Activated T-helper 2 cell treated with anti-CD3 and anti-CD28 coated beads, Interferon-gamma antibody, Interleukin-2, Interleukin-4, amounts not matched to agents 10 μg/mL and 5 μg/mL and 100 μg/mL, durations not matched to agents 14 hours and 24 hours and 36 hours (primary cell): ENCODE data around the gene IDI1. TPM values are rescaled to one million over a fixed set of nuclear protein-coding genes. Genes with fewer than 3 reads are reported as not detected.
"Not testable (repeated sequence)": the region's sequence is repeated elsewhere in the genome, so short reads cannot be mapped to it uniquely, and the experiment has no call there.

ENCODE experiments used
- DNase-seq: peaks from one replicate; pipeline ENCODE4 v3.0.0; 2021; ENCODE audit warnings: low spot score
- H3K27ac Mint-ChIP-seq: one replicate; pipeline ENCODE4 v1.8.0; 2021; ENCODE audit warnings: mixed read lengths
- H3K27me3 Mint-ChIP-seq: one replicate; pipeline ENCODE4 v1.8.0; 2021; ENCODE audit warnings: low read depth, mixed read lengths
- H3K36me3 Mint-ChIP-seq: one replicate; pipeline ENCODE4 v1.8.0; 2021; ENCODE audit warnings: low read depth, mixed read lengths
- H3K4me1 Mint-ChIP-seq: one replicate; pipeline ENCODE4 v1.8.0; 2021; ENCODE audit warnings: low read depth, mixed read lengths
- H3K4me3 Mint-ChIP-seq: one replicate; pipeline ENCODE4 v1.8.0; 2021; ENCODE audit warnings: low read depth, mild to moderate bottlenecking, moderate library complexity, mixed read lengths
- H3K9me3 Mint-ChIP-seq: one replicate; pipeline ENCODE4 v1.8.0; 2021; ENCODE audit warnings: mixed read lengths
- intact Hi-C: fragments of 100-400 bp; cut with micrococcal nuclease; formaldehyde crosslinking; loops from one replicate; pipeline ENCODE4 v1.15.1; 2023
- total RNA-seq: library from RNA; stranded (reverse); gene quantifications from 2 replicates; pipeline ENCODE4 v1.2.3, GENCODE V29; 2022

IDI1 gene
- total RNA-seq, 1 donor from 2014 or later, result 89.6 TPM

GRCh38 chr10:1083581-1083980 is 34.7 kb upstream of the IDI1 start:
- peaks cover 73% of the 10 kb centered on the region for H3K36me3 Mint-ChIP-seq
- DNase-seq, result no peak
- intact Hi-C loops, result no loop called here
- no peaks in the 10 kb centered on the region for H3K9me3 Mint-ChIP-seq
- no peak overlapping the region for H3K27ac Mint-ChIP-seq
- H3K4me3 Mint-ChIP-seq, result no peak overlapping the region
- H3K4me1 Mint-ChIP-seq, result peaks cover 5% of the 10 kb centered on the region
- H3K27me3 Mint-ChIP-seq, result no peaks in the 10 kb centered on the region

DNA sequence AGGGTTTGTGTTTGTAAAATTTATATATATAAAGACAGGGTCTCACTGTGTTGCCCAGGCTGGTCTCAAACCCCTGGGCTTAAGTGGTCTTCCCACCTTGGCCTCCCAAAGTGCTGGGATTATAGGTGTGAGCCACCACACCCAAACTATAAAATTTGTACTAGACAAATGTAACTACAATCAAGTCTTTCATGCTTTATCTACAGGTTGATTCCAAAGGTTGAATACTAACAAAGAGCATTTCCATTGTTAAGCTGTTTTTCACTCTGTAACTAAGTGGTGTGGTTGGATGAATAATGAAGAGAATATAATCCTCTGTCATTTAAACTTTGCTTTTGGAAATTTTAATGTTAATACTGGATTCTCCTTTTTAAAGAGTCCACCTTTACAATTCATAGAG is 29.7 kb upstream of the IDI1 start:
- DNase-seq, result no peak
- H3K27ac Mint-ChIP-seq, result no peak overlapping the region
- peaks cover 1% of the 10 kb centered on the region for H3K4me1 Mint-ChIP-seq
- H3K9me3 Mint-ChIP-seq, result no peaks in the 10 kb centered on the region
- no peaks in the 10 kb centered on the region for H3K27me3 Mint-ChIP-seq
- peaks cover 62% of the 10 kb centered on the region for H3K36me3 Mint-ChIP-seq
- intact Hi-C loops, result no loop called here
- H3K4me3 Mint-ChIP-seq, result no peak overlapping the region

DNA sequence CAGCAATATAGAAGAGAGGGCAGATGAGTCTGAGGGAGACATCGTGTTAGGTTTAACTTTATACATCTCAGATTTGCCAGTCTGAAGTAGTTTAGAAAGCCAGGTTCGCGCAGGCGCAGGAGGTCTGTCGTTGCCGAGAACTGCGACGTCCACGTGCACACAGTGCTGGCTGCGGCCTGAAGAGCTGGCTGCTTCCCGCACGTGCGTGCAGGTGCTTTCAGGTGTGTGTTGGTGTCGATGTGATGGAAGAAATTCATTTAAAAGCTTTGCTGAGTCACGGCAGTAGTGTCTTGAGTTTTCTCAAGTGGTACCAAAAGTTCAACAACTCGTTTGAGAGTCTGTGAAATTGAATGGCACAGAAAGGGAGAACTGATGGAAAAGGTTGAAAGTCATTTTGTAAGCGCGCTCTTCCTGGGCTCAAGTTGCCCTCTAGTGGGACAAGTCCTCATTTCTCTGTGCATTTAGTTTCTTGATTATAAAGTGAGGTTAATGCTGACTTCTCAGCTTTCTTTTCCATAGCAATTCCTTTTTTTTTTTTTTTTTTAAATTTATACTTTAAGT is 25.9 kb upstream of the IDI1 start:
- Mint-ChIP-seq H3K4me1 (peaks cover 7% of the 10 kb centered on the region), H3K27ac (peak overlapping the region; percentile 10), H3K4me3 (no peak overlapping the region), H3K36me3 (peaks cover 51% of the 10 kb centered on the region), H3K9me3 (no peaks in the 10 kb centered on the region), H3K27me3 (no peaks in the 10 kb centered on the region)
- intact Hi-C loops, result no loop called here
- DNase-seq, result no peak

DNA sequence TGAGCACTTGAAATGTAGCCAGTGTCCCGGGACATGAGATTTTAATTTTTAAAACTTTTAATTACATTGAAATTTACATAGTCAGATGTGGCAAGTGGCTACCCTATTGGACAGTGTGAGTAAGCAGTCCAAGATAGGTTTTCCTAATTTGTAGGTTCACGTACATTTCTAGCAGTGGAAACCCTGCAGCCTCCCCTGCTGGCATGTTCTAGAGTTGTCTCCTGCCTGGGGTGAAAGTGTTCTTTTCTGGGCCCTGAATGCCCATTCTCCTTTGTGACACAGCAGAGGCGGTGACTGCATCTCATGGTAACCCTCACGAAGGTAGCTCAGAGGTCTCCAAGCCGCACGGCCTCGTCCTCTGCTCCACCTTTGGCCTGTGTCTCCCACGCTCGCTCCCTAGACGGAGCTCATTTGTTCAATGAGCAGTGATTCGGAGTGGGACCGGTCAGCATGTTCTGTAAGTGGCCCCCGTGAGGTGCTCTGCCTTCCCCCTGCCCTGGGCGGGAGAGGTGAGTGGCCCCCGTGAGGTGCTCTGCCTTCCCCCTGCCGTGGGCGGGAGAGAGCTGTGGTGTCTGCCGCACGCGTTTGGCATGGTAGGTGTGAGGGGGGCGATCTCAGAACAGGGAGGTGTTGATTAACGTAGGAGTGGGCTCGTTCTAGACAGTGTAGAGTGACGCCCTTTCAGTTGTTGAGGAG is 25.3 kb upstream of the IDI1 start:
- Mint-ChIP-seq H3K9me3 (no peaks in the 10 kb centered on the region), H3K27me3 (no peaks in the 10 kb centered on the region), H3K4me1 (peaks cover 12% of the 10 kb centered on the region), H3K36me3 (peaks cover 45% of the 10 kb centered on the region), H3K27ac (no peak overlapping the region), H3K4me3 (no peak overlapping the region)
- no peak for DNase-seq
- intact Hi-C loops, result no loop called here

DNA sequence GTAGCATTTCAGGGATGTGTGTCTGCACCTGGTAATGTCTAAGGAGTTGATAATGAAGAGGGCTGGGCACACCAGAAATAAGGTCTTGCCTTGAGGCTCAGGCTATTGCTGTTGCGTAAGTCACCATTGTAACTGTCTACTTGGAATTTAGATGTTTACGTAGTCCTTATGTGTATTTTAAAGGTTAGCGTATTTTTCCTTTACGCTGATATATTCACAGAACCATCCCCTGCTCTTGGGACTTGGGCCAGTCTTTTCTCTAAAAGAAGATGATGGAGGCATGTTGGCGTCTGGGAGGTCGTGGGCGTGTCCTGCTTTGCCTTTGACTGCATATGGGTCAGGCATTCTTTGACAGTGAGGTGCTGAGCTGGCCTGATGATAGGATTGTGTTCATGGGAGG is 22.0 kb upstream of the IDI1 start:
- no peak overlapping the region for H3K27ac Mint-ChIP-seq
- H3K27me3 Mint-ChIP-seq, result no peaks in the 10 kb centered on the region
- H3K36me3 Mint-ChIP-seq, result peaks cover 39% of the 10 kb centered on the region
- intact Hi-C loops, result no loop called here
- peaks cover 31% of the 10 kb centered on the region for H3K4me1 Mint-ChIP-seq
- no peak overlapping the region for H3K4me3 Mint-ChIP-seq
- no peaks in the 10 kb centered on the region for H3K9me3 Mint-ChIP-seq
- no peak for DNase-seq

DNA sequence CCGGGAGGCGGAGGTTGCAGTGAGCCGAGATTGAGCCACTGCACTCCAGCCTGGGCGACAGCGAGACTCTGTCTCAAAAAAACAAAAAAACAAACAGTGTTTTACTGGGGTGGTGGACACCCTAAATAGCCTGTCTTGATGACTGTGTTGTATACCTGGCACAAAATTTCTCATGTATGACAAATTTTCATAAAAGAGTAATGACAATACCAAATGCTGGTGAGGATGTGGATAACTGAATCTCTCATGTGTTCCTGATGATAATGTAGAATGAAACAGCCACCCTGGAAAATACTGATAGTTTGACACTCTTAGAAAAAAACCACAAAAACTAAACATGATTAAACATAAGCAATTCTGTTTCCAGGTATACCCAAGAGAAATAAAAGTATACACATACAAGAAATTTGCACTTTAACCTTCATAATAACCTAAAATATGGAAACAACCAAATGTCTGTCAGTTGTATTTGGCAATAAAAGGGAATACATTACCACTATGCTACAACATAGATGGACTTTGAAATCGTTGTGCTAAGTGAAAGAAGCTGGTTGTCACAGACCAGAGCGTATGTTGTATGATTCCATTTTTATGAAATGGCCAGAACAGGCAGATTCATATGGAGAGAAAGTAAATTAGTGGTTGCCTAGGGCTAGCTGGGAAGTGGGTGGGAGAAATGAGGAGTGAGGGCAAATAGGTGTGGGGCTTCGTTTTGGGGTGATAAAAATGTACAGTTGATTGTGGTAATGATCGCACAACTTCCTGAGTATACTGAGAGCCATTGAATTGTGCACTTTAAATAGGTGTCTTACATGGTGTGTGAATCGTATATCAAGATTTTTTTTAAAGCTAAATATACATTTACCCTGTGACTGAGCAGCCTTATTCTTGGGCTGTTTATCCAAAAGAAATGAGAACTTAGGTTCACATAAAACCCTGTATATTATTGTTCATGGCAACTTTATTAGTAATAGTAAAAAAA is 19.8 kb upstream of the IDI1 start:
- DNase-seq, result no peak
- Mint-ChIP-seq H3K27ac (peak overlapping the region; percentile 25), H3K4me1 (peaks cover 36% of the 10 kb centered on the region), H3K4me3 (no peak overlapping the region), H3K36me3 (peaks cover 44% of the 10 kb centered on the region), H3K9me3 (no peaks in the 10 kb centered on the region), H3K27me3 (no peaks in the 10 kb centered on the region)
- intact Hi-C loops, result no loop called here

- H3K4me3 Mint-ChIP-seq, DNase-seq, H3K27me3 Mint-ChIP-seq, H3K9me3 Mint-ChIP-seq, intact Hi-C loops, H3K27ac Mint-ChIP-seq: not testable (repeated sequence)
- peaks cover 45% of the 10 kb centered on the region for H3K36me3 Mint-ChIP-seq
- H3K4me1 Mint-ChIP-seq, result peaks cover 55% of the 10 kb centered on the region
These were observed 17.8 kb upstream of the IDI1 start for GRCh38 chr10:1066734-1067133.

- no peak overlapping the region for H3K27ac Mint-ChIP-seq
- H3K9me3 Mint-ChIP-seq, result no peaks in the 10 kb centered on the region
These were observed 16.0 kb upstream of the IDI1 start for GRCh38 chr10:1064964-1065247.

DNA sequence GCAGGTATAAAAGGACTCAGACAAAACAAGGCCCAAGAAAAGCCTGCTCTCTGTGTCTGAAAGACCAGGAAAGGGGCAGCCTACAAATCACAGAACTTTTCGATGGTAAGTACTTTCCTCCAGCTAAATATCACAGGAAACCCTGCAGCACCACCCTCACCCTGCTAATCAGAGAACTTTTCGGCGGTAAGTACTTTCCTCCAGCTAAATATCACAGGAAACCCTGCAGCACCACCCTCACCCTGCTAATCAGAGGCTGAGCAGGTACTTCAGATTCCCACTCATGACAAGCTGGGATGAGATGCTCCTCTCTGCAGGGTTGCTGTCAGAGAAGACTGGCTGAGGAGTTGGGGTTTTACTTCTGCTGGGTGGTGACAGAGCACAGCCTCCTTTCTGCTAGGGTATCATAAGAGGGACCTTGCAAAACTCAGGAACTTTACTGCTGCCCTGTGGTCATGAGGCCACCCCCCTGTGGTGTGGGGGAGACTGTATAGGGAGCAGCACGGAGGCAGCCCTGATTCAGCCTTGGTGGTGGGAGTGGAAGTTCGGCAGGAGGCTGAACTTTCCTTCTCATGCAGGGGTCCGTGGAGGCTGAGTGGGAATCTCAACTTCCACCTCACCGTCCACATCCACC is 14.4 kb upstream of the IDI1 start:
- Mint-ChIP-seq H3K27me3 (no peaks in the 10 kb centered on the region), H3K4me3 (peak overlapping the region; percentile 37), H3K27ac (peak overlapping the region; percentile 50), H3K4me1 (peaks cover 64% of the 10 kb centered on the region), H3K36me3 (peaks cover 56% of the 10 kb centered on the region), H3K9me3 (no peaks in the 10 kb centered on the region)
- DNase-seq, result no peak
- intact Hi-C loops, result loop anchor here (2.0 kb wide), 1 partner anchor 47 kb away; no protein-coding TSS in a partner anchor

More at GRCh38 chr10:1064964-1065247, 16.0 kb upstream of the IDI1 start:
- no peak overlapping the region for H3K4me3 Mint-ChIP-seq
- intact Hi-C loops, result no loop called here
- DNase-seq, result no peak
- peaks cover 52% of the 10 kb centered on the region for H3K36me3 Mint-ChIP-seq
- no peaks in the 10 kb centered on the region for H3K27me3 Mint-ChIP-seq
- H3K4me1 Mint-ChIP-seq, result peaks cover 66% of the 10 kb centered on the region

GRCh38 chr10:1061930-1062774 is 13.2 kb upstream of the IDI1 start:
- Mint-ChIP-seq H3K36me3 (peaks cover 58% of the 10 kb centered on the region), H3K4me1 (peaks cover 66% of the 10 kb centered on the region), H3K27ac (peak overlapping the region; percentile 50), H3K9me3 (no peaks in the 10 kb centered on the region), H3K27me3 (no peaks in the 10 kb centered on the region), H3K4me3 (peak overlapping the region; percentile 37)
- intact Hi-C loops, result loop anchor here (2.0 kb wide), 1 partner anchor 49 kb away; no protein-coding TSS in a partner anchor
- DNase-seq, result no peak

DNA sequence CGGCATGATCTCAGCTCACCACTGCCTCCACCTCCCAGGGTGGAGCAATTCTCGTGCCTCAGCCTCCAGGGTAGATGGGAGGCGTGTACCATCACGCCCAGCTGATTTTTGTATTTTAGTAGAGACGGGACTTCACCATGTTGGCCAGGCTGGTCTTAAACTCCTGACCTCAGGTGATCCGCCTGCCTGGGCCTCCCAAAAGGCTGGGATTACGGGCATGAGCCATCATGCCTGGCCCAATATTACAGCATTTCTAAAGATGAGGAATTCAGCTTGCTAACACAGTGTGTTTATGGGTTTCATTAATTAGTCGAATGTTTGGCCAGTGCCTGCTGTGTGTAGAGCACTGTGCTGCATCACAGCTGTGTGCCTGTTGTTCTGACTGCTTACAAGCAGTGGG is 11.0 kb upstream of the IDI1 start:
- peaks cover 51% of the 10 kb centered on the region for H3K36me3 Mint-ChIP-seq
- no peaks in the 10 kb centered on the region for H3K27me3 Mint-ChIP-seq
- peak overlapping the region; percentile 21 for H3K27ac Mint-ChIP-seq
- DNase-seq, result no peak
- no peaks in the 10 kb centered on the region for H3K9me3 Mint-ChIP-seq
- intact Hi-C loops, result loop anchor here (5.0 kb wide), 1 partner anchor 32 kb away; no protein-coding TSS in a partner anchor
- no peak overlapping the region for H3K4me3 Mint-ChIP-seq
- H3K4me1 Mint-ChIP-seq, result peaks cover 66% of the 10 kb centered on the region

GRCh38 chr10:1058017-1058416 is 9.1 kb upstream of the IDI1 start:
- no peak for DNase-seq
- Mint-ChIP-seq H3K4me1 (peaks cover 72% of the 10 kb centered on the region), H3K27me3 (no peaks in the 10 kb centered on the region), H3K4me3 (peak overlapping the region; percentile 95), H3K36me3 (peaks cover 55% of the 10 kb centered on the region), H3K9me3 (no peaks in the 10 kb centered on the region), H3K27ac (peak overlapping the region; percentile 87)
- intact Hi-C loops, result loop anchor here (5.0 kb wide), 1 partner anchor 34 kb away; no protein-coding TSS in a partner anchor
